Stomach smooth muscle (tissue), 2 donors: Measurements from ENCODE around the gene IVNS1ABP.
"Not testable (repeated sequence)": the region's sequence is repeated elsewhere in the genome, so short reads cannot be mapped to it uniquely, and the experiment has no call there.

Source experiments
- H3K27ac ChIP-seq: one replicate; pipeline ENCODE4 v1.7.0; 2013; ENCODE audit warnings: mild to moderate bottlenecking, low read length, inconsistent platforms
- H3K27me3 ChIP-seq, 2 donors: one replicate each; pipeline ENCODE4 v1.7.0; 2013; ENCODE audit warnings: low read length in 2 of 2; ENCODE audit not compliant: insufficient read depth in 2 of 2, control insufficient read depth in 1 of 2
- H3K36me3 ChIP-seq, 2 donors: one replicate each; pipeline ENCODE4 v1.7.0; 2013; ENCODE audit warnings: low read length in 2 of 2; ENCODE audit not compliant: control insufficient read depth in 2 of 2, insufficient read depth in 2 of 2
- H3K4me1 ChIP-seq: one replicate; pipeline ENCODE4 v1.7.0; 2013; ENCODE audit warnings: low read length; ENCODE audit not compliant: control insufficient read depth, insufficient read depth
- H3K4me3 ChIP-seq, 2 donors: one replicate each; pipeline ENCODE4 v1.7.0; 2013; ENCODE audit warnings: low read length in 2 of 2
- H3K9ac ChIP-seq, 2 donors: one replicate each; pipeline ENCODE4 v1.7.0; 2013; ENCODE audit warnings: low read length in 2 of 2, mild to moderate bottlenecking in 1 of 2
- H3K9me3 ChIP-seq, 2 donors: one replicate each; pipeline ENCODE4 v1.7.0; 2013; ENCODE audit warnings: low read length in 2 of 2; ENCODE audit not compliant: control insufficient read depth in 2 of 2
- donor health status: healthy.
- donor health status: Pancreatic carcinoma.

IVNS1ABP gene

DNA sequence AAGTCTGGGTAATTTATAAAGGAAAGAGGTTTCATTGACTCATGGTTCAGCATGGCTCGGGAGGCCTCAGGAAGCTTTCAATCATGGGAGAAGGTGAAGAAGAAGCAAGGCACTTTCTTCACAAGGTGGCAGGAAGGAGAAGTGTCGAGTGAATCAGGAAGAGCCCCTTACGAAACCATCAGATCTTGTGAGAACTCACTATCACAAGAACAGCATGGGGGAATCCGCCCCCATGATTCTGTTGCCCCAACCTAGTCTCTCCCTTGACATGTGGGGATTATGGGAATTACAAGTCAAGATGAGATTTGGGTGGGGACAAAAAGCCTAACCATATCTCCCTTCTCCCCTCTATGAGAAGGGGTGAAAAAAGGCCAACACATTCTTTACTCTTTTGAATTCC is 11.2 kb upstream of the IVNS1ABP start:
- Histone ChIP-seq H3K36me3 (no peaks in the 10 kb centered on the region), H3K27me3 (no peaks in the 10 kb centered on the region), H3K9ac (no peak overlapping the region), H3K27ac (no peak overlapping the region), H3K9me3 (no peaks in the 10 kb centered on the region), H3K4me1 (no peaks in the 10 kb centered on the region), H3K4me3 (no peak overlapping the region)

DNA sequence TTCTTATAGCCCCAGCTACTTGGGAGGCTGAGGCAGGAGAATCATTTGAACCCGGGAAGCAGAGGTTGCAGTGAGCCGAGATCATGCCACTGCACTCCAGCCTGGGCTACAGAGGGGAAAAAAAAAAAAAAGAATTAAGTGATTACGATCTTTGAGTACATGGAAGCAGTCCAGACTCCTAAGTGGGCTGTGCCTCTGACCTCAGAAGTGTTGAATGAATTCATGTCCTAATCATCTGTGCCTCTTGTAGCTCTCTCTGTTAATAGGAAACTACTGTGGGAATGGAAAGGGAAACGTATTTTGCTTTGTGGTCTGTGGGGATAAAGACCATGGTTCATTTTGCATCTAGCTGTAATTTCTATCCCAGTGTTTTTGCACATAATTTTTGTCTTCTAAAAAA is 8.4 kb upstream of the IVNS1ABP start:
- Histone ChIP-seq H3K9ac (no peak overlapping the region), H3K27me3 (no peaks in the 10 kb centered on the region), H3K36me3 (no peaks in the 10 kb centered on the region), H3K9me3 (no peaks in the 10 kb centered on the region), H3K27ac (no peak overlapping the region), H3K4me3 (no peak overlapping the region), H3K4me1 (no peaks in the 10 kb centered on the region)

DNA sequence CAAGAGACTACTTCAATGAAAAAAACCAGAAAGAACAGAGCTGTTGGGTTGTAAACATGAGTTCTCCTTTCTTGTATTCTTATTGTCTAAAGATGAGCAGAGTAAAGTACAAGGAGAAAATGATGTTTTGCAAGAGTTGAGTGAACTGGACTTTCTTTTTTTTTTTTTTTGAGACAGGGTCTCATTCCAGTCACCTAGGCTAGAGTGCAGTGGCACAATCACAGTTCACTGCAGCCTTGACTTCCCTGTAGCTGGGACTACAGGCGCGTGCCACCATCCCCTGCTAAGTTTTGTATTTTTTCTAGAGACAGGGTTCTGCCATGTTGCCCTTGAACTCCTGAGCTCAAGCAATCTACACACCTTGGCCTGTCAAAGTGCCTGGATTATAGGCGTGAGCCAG is 7.1 kb upstream of the IVNS1ABP start:
- H3K27me3 ChIP-seq = no peaks in the 10 kb centered on the region
- no peaks in the 10 kb centered on the region for H3K4me1 ChIP-seq
- H3K4me3 ChIP-seq = no peak overlapping the region
- H3K9ac ChIP-seq = no peak overlapping the region
- H3K9me3 ChIP-seq = no peaks in the 10 kb centered on the region
- no peak overlapping the region for H3K27ac ChIP-seq
- no peaks in the 10 kb centered on the region for H3K36me3 ChIP-seq

DNA sequence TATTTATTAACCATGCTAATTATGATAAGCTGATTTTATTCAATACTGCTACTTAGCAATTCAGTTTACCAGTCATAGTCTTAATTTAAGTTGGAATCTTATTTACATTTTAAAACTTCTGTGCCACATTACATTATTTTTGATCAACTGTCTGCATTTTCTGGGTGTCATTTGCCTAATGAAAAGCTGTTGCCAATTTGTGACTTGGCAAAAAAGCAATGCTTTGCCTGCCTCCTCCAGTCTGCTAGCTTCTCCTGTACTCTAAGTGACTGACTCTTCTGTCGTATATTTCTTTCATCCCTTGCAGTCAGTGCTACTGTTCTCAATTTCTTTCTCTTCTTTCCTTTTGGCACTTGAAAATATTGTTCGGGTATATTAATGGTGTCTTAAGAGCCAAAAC is 5.6 kb upstream of the IVNS1ABP start:
- Histone ChIP-seq H3K9ac (no peak overlapping the region), H3K9me3 (no peaks in the 10 kb centered on the region), H3K27me3 (no peaks in the 10 kb centered on the region), H3K27ac (no peak overlapping the region), H3K36me3 (no peaks in the 10 kb centered on the region), H3K4me3 (no peak overlapping the region), H3K4me1 (peaks cover 3% of the 10 kb centered on the region)

DNA sequence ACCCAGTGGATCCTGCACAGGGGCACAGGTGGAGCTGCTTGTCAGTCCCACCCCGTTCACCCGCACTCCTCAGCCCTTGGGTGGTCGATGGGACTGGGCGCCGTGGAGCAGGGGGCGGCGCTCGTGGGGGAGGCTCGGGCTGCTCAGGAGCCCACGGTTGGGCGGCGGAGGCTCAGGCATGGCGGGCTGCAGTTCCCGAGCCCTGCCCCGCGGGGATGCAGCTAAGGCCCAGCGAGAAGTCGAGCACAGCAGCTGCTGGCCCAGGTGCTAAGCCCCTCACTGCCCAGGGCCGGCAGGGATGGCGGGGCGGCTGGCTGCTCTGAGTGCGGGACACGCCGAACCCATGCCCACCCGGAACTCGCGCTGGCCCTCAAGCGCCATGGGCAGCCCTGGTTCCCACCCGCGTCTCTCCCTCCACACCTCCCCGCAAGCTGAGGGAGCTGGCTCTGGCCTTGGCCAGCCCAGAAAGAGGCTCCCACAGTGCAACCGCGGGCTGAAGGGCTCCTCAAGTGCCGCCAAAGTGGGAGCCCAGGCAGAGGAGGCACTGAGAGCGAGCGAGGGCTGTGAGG is 4.7 kb upstream of the IVNS1ABP start:
- not testable (repeated sequence) for H3K4me3 ChIP-seq, H3K27me3 ChIP-seq, H3K9me3 ChIP-seq, H3K36me3 ChIP-seq, H3K9ac ChIP-seq, H3K27ac ChIP-seq, H3K4me1 ChIP-seq

DNA sequence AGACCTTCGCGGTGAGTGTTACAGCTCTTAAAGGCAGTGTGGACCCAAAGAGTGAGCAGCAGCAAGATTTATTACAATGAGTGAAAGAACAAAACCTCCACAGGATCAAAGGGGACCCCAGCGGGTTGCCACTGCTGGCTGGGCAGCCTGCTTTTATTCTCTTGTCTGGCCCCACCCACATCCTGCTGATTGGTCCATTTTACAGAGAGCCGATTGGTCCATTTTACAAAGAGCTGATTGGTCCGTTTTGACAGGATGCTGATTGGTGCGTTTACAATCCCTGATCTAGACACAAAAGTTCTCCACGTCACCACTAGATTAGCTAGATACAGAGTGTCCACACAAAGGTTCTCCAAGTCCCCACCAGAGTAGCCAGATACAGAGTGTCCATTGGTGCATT is 4.1 kb upstream of the IVNS1ABP start:
- not testable (repeated sequence) for H3K27ac ChIP-seq, H3K36me3 ChIP-seq, H3K9me3 ChIP-seq, H3K27me3 ChIP-seq, H3K9ac ChIP-seq, H3K4me3 ChIP-seq, H3K4me1 ChIP-seq

DNA sequence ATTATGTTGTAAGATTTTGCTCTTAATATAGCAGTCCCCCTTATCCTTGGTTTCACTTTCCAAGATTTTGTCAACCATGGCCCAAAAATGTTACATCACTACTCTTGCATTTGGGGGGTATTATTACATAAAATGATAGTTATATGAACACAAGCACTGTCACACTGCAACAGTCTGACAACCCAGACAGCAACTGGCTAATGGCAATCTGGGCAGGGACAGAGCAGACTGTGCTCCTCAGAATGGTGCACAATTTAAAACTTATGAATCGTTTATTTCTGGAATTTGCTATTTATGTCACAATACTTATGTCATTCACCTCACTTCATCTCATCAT is 2.1 kb upstream of the IVNS1ABP start:
- H3K27me3 ChIP-seq = no peaks in the 10 kb centered on the region
- peaks cover 10% of the 10 kb centered on the region for H3K4me1 ChIP-seq
- no peak overlapping the region for H3K9ac ChIP-seq
- H3K36me3 ChIP-seq = no peaks in the 10 kb centered on the region
- H3K27ac ChIP-seq = no peak overlapping the region
- no peak overlapping the region for H3K4me3 ChIP-seq
- no peaks in the 10 kb centered on the region for H3K9me3 ChIP-seq

DNA sequence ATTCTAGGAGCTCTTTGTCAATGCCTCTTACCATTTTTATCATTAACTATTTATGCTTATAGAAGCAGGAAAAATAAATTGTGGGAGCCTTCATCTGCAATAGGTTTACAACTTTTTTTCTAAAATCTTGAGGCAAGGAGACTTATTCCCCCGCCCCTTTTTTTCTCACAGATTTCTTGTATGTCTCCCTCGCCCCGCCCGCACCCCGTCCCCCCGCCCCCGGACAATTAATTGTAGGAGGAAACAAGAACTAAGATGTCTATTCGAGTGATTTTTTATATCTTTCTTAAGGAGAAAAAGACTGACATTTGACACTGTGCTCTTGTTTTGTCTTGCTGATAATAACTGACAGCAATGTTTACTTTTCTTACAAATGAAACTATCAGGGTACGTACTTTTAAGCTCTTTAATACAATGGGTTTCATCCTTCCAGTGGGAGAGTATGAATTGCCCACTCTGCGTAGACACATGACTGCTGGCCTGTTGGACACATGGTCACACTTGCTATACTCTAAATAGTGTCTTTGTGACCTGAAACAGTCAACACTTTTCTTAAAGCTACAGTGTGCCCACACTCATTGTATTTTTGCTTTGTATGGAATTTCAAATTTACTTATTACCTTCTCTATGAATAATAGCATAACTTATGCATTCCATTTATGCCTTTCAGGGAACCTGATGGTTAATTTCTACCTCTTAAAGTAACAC is 1.5 kb upstream of the IVNS1ABP start:
- H3K4me3 ChIP-seq = no peak overlapping the region
- H3K36me3 ChIP-seq = no peaks in the 10 kb centered on the region
- H3K9ac ChIP-seq = no peak overlapping the region
- H3K27me3 ChIP-seq = no peaks in the 10 kb centered on the region
- no peak overlapping the region for H3K27ac ChIP-seq
- no peaks in the 10 kb centered on the region for H3K9me3 ChIP-seq
- peaks cover 11% of the 10 kb centered on the region for H3K4me1 ChIP-seq

DNA sequence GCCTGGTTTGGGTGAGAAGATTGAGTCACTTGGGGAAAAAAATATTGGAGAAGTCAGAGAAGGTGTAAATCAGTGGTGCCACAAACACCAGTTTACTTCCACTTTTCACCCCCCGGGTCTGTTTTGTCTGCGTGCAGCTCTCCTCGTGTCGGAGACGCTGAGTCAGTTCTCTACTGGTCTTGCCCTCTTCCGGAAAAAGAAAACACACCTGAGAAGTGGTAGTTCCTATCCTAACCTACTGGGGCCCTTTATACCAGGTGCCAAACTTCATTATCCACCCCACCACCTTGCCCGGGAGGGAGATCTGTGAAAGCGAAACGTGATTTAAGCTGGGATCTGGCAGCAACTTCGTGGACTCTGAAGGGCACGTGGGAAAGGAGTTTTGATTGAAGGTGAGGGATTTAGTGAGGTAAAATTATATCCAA is 855 bp upstream of the IVNS1ABP start:
- Histone ChIP-seq H3K27me3 (no peaks in the 10 kb centered on the region), H3K4me3 (peak overlapping the region; percentile 92 to 95), H3K4me1 (peaks cover 11% of the 10 kb centered on the region), H3K36me3 (no peaks in the 10 kb centered on the region), H3K9me3 (no peaks in the 10 kb centered on the region), H3K9ac (peak overlapping the region; percentile 66 to 81), H3K27ac (peak overlapping the region; percentile 91)

DNA sequence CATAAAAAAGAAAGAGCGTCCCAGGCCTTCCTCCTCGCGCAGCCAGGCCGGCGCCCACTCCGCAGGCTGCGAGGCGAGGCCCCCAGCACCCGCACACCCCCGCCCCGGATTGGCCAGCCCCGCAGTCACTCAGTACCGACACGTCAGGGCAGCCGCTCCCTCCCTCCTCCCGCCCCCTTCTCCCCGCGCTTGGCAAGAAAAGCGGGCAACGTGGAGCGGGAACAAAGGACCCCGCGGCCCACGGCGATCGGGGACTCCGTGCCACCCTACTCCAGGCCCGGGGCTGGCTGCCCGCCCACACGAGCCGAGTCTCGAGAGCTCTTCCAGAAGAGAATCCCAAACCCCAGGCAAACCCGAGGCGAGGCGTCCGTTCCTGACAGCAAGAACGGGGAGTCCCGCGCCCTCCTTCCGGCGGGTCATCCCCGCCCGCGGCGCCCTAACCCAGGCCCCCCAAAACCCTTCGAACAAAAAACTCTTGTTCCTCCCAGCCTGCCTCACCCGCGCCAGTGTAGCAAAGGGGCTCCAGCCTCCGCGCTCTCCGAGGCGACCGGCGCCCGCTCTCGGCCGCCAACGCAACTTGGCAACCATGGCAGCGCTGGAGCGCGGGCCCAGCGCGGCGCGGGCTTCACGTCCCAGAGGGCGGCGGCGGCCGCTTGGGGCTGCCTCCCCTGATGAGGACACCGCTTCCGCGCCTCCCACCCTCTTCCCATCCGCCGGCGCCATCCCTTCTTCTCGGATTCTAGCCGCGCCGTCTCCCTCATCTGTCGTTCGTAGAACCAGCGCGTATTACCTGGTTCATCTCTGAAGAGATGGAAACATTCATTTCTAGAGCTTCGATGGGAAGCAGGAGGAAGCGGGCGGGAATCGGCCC is 645 bp downstream of the IVNS1ABP start:
- Histone ChIP-seq H3K27me3 (no peaks in the 10 kb centered on the region), H3K4me3 (peak overlapping the region; percentile 92 to 93), H3K27ac (peak overlapping the region; percentile 91), H3K4me1 (peaks cover 11% of the 10 kb centered on the region), H3K9ac (peak overlapping the region; percentile 83 to 86), H3K36me3 (no peaks in the 10 kb centered on the region), H3K9me3 (no peaks in the 10 kb centered on the region)
